Stimulated activated CD8-positive, alpha-beta memory T cell treated with anti-CD3 and anti-CD28 coated beads, Interleukin-7, amount 100 ng/mL, for 1 hour (primary cell): ENCODE measurements around the gene BAK1.
A peak's percentile ranks its signal among the peaks of the same experiment; 100 is the strongest.
"Not testable (repeated sequence)": the region's sequence is repeated elsewhere in the genome, so short reads cannot be mapped to it uniquely, and the experiment has no call there.

Experiments used
- DNase-seq, 2 donors: peaks; one replicate each; pipeline ENCODE4 v3.0.0-alpha.2; 2020; ENCODE audit warnings: low read depth in 2 of 2

The BAK1 gene

DNA sequence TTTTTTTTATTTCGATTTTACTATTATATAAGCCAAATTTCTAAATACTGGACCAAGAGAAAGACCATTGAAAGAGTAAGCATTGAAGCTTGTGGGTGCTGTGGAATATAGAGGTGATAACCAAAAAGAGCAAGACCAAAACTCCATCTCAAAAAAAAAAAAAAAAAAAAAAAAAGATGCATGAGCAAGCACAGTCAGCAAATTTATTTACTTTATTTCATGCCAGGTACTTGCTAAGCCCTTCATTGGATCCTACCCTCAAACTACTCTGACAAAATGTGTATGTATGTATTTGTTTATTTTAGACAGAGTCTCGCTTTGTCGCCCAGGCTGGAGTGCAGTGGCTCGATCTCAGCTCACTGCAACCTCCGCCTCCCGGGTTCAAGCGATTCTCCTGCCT lies 27.8 kb downstream of the BAK1 start:
- DNase-seq = no peak

DNA sequence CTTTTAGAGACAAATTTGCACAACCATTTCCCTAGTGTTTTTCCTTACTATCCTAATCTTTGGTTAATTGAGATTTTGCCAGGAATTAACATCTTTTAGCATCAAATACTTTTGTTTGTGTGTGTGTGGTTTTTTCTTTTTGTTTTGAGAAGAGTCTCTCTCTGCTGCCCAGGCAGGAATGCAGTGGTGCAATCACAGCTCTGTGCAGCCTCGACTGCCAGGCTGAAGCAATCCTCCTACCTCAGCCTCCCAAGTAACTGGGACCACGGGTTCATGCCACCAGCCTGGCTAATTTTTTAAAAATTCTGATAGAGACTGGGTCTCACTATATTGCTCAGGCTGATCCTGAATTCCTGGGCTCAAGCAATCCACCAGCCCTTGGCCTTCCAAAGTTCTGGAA lies 28.5 kb downstream of the BAK1 start:
- no peak for DNase-seq

GRCh38 chr6:33549896-33550295 lies 30.2 kb downstream of the BAK1 start:
- DNase-seq = no peak

GRCh38 chr6:33549196-33549595 lies 30.9 kb downstream of the BAK1 start:
- no peak for DNase-seq

DNA sequence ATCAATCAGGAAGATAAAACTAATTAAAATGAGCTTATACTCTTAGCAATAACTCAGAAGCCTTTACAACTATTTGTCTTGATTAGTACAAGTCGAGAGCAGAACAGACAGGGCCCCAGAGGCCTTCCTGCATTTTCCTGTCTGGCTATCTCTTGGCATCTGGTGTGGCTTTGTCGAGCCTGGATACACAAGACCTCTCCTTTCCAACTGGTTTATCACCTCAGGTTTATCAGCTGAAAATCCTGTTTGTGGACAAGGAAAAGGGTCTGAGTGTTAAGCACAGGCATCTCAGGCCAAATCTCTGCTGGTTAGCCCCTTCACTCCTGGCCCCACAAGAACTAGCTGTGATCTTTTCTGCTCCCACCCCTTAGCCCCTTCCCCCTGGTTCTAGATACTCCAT lies 32.6 kb downstream of the BAK1 start:
- no peak for DNase-seq

GRCh38 chr6:33546766-33547165 lies 33.3 kb downstream of the BAK1 start:
- no peak for DNase-seq

DNA sequence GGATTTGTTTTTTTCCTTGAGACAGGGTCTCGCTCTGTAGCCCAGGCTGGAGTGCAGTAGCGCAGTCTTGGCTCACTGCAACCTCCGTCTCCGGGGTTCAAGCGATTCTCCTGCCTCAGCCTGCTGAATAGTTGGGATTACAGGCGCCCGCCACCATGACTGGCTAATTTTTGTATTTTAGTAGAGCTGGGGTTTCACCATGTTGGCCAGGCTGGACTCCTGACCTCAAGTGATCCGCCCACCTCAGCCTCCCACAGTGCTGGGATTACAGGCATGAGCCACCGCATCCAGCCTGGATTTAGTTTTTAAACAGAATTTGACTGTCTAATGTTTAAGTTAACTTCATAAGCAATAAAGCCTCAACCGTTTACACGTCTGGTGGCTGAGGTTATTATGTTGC lies 34.8 kb downstream of the BAK1 start:
- DNase-seq = not testable (repeated sequence)

GRCh38 chr6:33543116-33543515 lies 37.0 kb downstream of the BAK1 start:
- DNase-seq = no peak

- no peak for DNase-seq
Measured at GRCh38 chr6:33540768-33541167, 39.3 kb downstream of the BAK1 start.

DNA sequence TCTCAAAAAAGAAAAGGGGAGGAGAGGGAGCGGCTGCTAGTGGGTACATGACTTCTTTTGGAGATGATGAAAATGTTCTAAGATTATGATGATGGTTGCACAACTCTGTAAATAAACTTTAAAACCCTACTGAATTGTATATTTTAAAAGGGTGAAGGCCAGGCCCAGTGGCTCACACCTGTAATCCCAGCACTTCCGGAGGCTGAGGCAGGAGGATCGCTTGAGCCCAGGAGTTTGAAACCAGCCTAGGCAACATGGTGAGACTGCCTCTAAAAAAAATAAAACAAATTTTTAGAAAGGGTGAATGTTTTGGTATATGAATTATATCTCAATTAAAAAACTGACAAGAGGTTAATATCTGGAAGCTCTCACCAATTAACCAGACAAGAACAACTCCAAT lies 45.4 kb downstream of the BAK1 start:
- no peak for DNase-seq

- DNase-seq = peak; percentile 9 to 21
Measured at GRCh38 chr6:33533163-33533869, 46.8 kb downstream of the BAK1 start.

GRCh38 chr6:33532431-33532830 lies 47.6 kb downstream of the BAK1 start:
- not testable (repeated sequence) for DNase-seq

DNA sequence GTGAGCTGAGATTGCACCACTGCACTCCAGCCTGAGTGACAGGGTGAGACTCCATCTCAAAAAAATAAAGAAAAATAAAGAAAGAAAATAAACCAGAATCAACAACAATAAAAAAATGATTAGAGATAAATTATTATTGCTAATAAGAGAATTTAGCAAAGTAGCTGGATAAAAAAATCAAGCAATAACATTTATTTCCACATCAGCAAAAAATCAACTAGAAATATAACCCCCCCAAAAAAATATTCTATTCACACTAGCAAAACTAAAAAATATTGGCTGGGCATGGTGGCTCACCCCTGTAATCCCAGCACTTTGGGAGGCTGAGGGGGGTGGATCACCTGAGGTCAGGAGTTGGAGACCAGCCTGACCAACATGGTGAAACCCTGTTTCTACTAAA lies 49.5 kb downstream of the BAK1 start:
- not testable (repeated sequence) for DNase-seq
